GM12891 (cell line): Measurements from ENCODE around the gene ADIPOR2.

Experiments used
- PAX5 ChIP-seq: IDR thresholded peaks from 2 replicates; pipeline ENCODE4 v1.6.1; 2011; ENCODE audit warnings: low read length, moderate library complexity, mild to moderate bottlenecking; ENCODE audit not compliant: insufficient read depth, severe bottlenecking
- POLR2A ChIP-seq: IDR thresholded peaks from 2 replicates; pipeline ENCODE4 v1.6.1; 2011; ENCODE audit warnings: low read depth, low read length, control low read depth
- TAF1 ChIP-seq: IDR thresholded peaks from 2 replicates; pipeline ENCODE4 v1.6.1; 2011; ENCODE audit warnings: low read depth, low read length, control low read depth

DNA sequence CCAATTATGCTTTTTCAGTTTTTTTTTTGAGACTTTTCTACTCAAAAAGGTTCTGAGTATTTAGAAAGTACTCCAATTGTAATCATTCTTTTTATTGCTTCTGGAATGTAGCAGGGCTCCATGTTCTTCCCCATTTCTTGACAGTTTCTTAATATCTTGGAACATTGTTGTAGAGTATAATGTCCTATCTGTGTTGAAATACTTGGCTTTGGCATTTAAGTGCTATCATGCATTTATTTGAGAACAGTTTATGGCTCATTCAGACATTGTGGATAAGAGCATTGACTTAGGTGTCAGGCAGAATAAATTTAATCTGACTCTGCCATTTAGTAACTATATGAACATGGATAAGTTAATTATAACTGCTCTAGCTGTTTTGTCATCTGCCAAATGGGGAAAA, 28.3 kb downstream of the ADIPOR2 start:
- TF ChIP-seq POLR2A (no peak), TAF1 (no peak), PAX5 (no peak)
